ENCODE data around the gene ZNF367. TPM values are rescaled to one million over a fixed set of nuclear protein-coding genes. Genes with fewer than 3 reads are reported as not detected.

ZNF367 gene
- polyA plus RNA-seq, 1 donor from 2014 or later = 2.0 TPM

GRCh38 chr9:96429732-96430131 is 11.6 kb upstream of the ZNF367 start:
- Histone ChIP-seq H3K9me3 (ENCODE audit: low read length) (no peaks in the 10 kb centered on the region), H3F3A (ENCODE audit: insufficient read depth, low read length, poor library complexity, severe bottlenecking) (no peaks in the 10 kb centered on the region), H3K79me2 (replicated peaks; ENCODE audit: insufficient read depth, low read length) (no peaks in the 10 kb centered on the region), H3K27ac (ENCODE audit: low read length) (no peak overlapping the region), H3K4me3 (ENCODE audit: low read length) (no peak overlapping the region), H3K9me2 (ENCODE audit: insufficient read depth, low read length) (no peaks in the 10 kb centered on the region), H3K36me3 (ENCODE audit: insufficient read depth, low read length) (no peaks in the 10 kb centered on the region), H4K20me1 (ENCODE audit: insufficient read depth) (no peaks in the 10 kb centered on the region), H3K4me2 (ENCODE audit: low read length) (no peak overlapping the region), H3K9ac (ENCODE audit: low read length) (no peak overlapping the region), H2AFZ (ENCODE audit: low read depth, low read length) (no peak overlapping the region), H3K27me3 (ENCODE audit: insufficient read depth, low read depth, low read length) (no peaks in the 10 kb centered on the region)
- TF ChIP-seq POLR2AphosphoS5 (IDR thresholded peaks at IDR 0.05) (no peak), TAF1 (IDR thresholded peaks at IDR 0.05; ENCODE audit: low read depth) (no peak), REST (IDR thresholded peaks at IDR 0.05; ENCODE audit: borderline replicate concordance) (no peak), CTCF (IDR thresholded peaks at IDR 0.05; ENCODE audit: poor library complexity, severe bottlenecking) (no peak), RAD21 (conservative IDR thresholded peaks at IDR 0.05) (no peak), EZH2 (IDR thresholded peaks at IDR 0.05; ENCODE audit: borderline replicate concordance, insufficient read depth, low read length, poor library complexity, severe bottlenecking) (no peak), MXI1 (conservative IDR thresholded peaks at IDR 0.05; ENCODE audit: poor library complexity, severe bottlenecking) (no peak), EP300 (conservative IDR thresholded peaks at IDR 0.05; ENCODE audit: poor library complexity, severe bottlenecking) (no peak), SMC3 (conservative IDR thresholded peaks at IDR 0.05; ENCODE audit: poor library complexity) (no peak)

GRCh38 chr9:96425500-96426169 is 7.5 kb upstream of the ZNF367 start:
- Histone ChIP-seq H3K9me3 (ENCODE audit: low read length) (no peaks in the 10 kb centered on the region), H3K27ac (ENCODE audit: low read length) (no peak overlapping the region), H3K4me3 (ENCODE audit: low read length) (no peak overlapping the region), H3K4me2 (ENCODE audit: low read length) (no peak overlapping the region), H3K9me2 (ENCODE audit: insufficient read depth, low read length) (no peaks in the 10 kb centered on the region), H3K9ac (ENCODE audit: low read length) (no peak overlapping the region), H3F3A (ENCODE audit: insufficient read depth, low read length, poor library complexity, severe bottlenecking) (no peaks in the 10 kb centered on the region), H3K79me2 (replicated peaks; ENCODE audit: insufficient read depth, low read length) (no peaks in the 10 kb centered on the region), H2AFZ (ENCODE audit: low read depth, low read length) (no peak overlapping the region), H4K20me1 (ENCODE audit: insufficient read depth) (no peaks in the 10 kb centered on the region), H3K36me3 (ENCODE audit: insufficient read depth, low read length) (no peaks in the 10 kb centered on the region), H3K27me3 (ENCODE audit: insufficient read depth, low read depth, low read length) (no peaks in the 10 kb centered on the region)
- TF ChIP-seq MXI1 (conservative IDR thresholded peaks at IDR 0.05; ENCODE audit: poor library complexity, severe bottlenecking) (no peak), POLR2AphosphoS5 (IDR thresholded peaks at IDR 0.05) (no peak), SMC3 (conservative IDR thresholded peaks at IDR 0.05; ENCODE audit: poor library complexity) (no peak), RAD21 (conservative IDR thresholded peaks at IDR 0.05) (no peak)
